ENCODE data around the gene ZBTB7C. TPM values are rescaled to one million over a fixed set of nuclear protein-coding genes. Genes with fewer than 3 reads are reported as not detected.

ZBTB7C gene
- total and polyA plus RNA-seq, 2 of the 8 experiments (the other 6 are each of a cell fraction or from before 2014, with no cell fraction given), result 0.15 to 0.45 TPM

DNA sequence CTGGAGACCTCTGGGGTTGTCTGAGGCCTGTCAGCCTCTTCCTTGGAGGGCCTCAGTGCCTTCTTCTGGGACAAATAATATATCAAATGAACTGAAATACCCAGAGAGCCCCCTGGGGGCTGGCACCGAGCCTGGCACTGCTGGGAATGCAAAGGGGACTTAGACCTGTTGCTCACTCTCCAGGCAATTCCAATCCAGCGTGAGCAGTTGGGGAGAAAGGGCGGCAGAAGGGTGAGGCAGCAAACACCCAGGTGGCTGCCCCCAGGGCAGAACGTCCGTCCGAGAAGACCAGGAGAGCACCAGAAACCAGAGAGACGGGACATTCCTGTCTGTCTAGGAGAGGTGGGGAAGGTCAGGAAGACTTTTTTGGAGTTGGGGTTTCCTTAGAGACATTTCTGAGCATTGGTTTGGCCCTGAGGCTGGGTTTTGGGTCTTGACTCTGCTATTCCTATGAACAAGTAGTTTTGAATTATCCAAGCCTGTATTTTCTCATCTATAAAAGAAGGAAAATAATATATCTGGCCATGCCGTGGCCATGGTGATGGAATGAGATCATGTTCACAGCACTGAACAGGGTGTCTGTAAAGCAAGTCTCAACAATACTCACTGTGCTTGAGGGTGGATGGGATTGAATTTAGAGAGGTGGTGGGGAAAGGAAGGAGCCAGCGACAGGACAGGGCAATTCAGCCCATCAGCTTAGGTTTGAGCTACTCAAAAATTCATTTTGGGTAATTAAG lies 44.3 kb upstream of the ZBTB7C start (continued):
- TF ChIP-seq, protein P1, sequence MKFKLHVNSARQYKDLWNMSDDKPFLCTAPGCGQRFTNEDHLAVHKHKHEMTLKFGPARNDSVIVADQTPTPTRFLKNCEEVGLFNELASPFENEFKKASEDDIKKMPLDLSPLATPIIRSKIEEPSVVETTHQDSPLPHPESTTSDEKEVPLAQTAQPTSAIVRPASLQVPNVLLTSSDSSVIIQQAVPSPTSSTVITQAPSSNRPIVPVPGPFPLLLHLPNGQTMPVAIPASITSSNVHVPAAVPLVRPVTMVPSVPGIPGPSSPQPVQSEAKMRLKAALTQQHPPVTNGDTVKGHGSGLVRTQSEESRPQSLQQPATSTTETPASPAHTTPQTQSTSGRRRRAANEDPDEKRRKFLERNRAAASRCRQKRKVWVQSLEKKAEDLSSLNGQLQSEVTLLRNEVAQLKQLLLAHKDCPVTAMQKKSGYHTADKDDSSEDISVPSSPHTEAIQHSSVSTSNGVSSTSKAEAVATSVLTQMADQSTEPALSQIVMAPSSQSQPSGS (IDR thresholded peaks at IDR 0.05; ENCODE audit: low read length), result no peak
- TF ChIP-seq TBP (IDR thresholded peaks at IDR 0.05; ENCODE audit: low read depth, low read length), result no peak
- TF ChIP-seq GABPA (IDR thresholded peaks at IDR 0.05; ENCODE audit: borderline replicate concordance, insufficient read depth, low read length), result no peak
- no peak for TF ChIP-seq CHD1 (IDR thresholded peaks at IDR 0.05; ENCODE audit: low read depth, low read length)
- TF ChIP-seq CHD2 (IDR thresholded peaks at IDR 0.05; ENCODE audit: low read length), result no peak
- no peak for TF ChIP-seq SAP30 (IDR thresholded peaks at IDR 0.05; ENCODE audit: insufficient read depth, insufficient replicate concordance, low read length)
- no peak for TF ChIP-seq CBX5 (IDR thresholded peaks at IDR 0.05; ENCODE audit: low read depth, low read length)
- no peak for TF ChIP-seq NRF1 (IDR thresholded peaks at IDR 0.05; ENCODE audit: low read depth, low read length)
- TF ChIP-seq TAF1 (IDR thresholded peaks at IDR 0.05; ENCODE audit: low read depth, low read length), result no peak
- TF ChIP-seq NANOG (IDR thresholded peaks at IDR 0.05; ENCODE audit: insufficient read depth, low read depth, low read length, poor library complexity, severe bottlenecking), result no peak
